Stimulated activated naive CD4-positive, alpha-beta T cell treated with Interleukin-2 at 50 U/mL for 16 hours (primary cell): ENCODE data around the gene SLC44A1.

ENCODE experiments used
- DNase-seq: peaks from one replicate; lab custom pipeline; 2025; lab: John Stamatoyannopoulos, UW

Gene SLC44A1

GRCh38 chr9:105339849-105340248 is 95.4 kb downstream of the SLC44A1 start:
- DNase-seq: no peak

GRCh38 chr9:105341434-105342146 is 97.1 kb downstream of the SLC44A1 start:
- DNase-seq: no peak

- no peak for DNase-seq
Measured at GRCh38 chr9:105342147-105342505, 97.7 kb downstream of the SLC44A1 start.

GRCh38 chr9:105344283-105344682 is 99.8 kb downstream of the SLC44A1 start:
- DNase-seq: no peak

- DNase-seq: no peak
Measured at GRCh38 chr9:105345626-105346025, 101.2 kb downstream of the SLC44A1 start.

GRCh38 chr9:105346273-105346672 is 101.8 kb downstream of the SLC44A1 start:
- DNase-seq: no peak

- DNase-seq: no peak
Measured at GRCh38 chr9:105354448-105354847, 110.0 kb downstream of the SLC44A1 start.

GRCh38 chr9:105355781-105356180 is 111.3 kb downstream of the SLC44A1 start:
- DNase-seq: no peak

GRCh38 chr9:105357937-105358336 is 113.5 kb downstream of the SLC44A1 start:
- no peak for DNase-seq

- peak; percentile 22 for DNase-seq
Measured at GRCh38 chr9:105359892-105360291, 115.4 kb downstream of the SLC44A1 start.

GRCh38 chr9:105360344-105360743 is 115.9 kb downstream of the SLC44A1 start:
- no peak for DNase-seq

- DNase-seq: no peak
Measured at GRCh38 chr9:105361873-105362272, 117.4 kb downstream of the SLC44A1 start.

- no peak for DNase-seq
Measured at GRCh38 chr9:105362470-105362869, 118.0 kb downstream of the SLC44A1 start.

GRCh38 chr9:105363837-105364236 is 119.4 kb downstream of the SLC44A1 start:
- DNase-seq: no peak

- DNase-seq: no peak
Measured at GRCh38 chr9:105369911-105370310, 125.5 kb downstream of the SLC44A1 start.

GRCh38 chr9:105373723-105374122 is 129.3 kb downstream of the SLC44A1 start:
- no peak for DNase-seq

GRCh38 chr9:105375323-105375722 is 130.9 kb downstream of the SLC44A1 start:
- no peak for DNase-seq

GRCh38 chr9:105376893-105377292 is 132.4 kb downstream of the SLC44A1 start:
- no peak for DNase-seq

- no peak for DNase-seq
Measured at GRCh38 chr9:105385381-105385985, 141.0 kb downstream of the SLC44A1 start.

GRCh38 chr9:105389796-105390195 is 145.3 kb downstream of the SLC44A1 start:
- no peak for DNase-seq

GRCh38 chr9:105390871-105391270 is 146.4 kb downstream of the SLC44A1 start:
- DNase-seq: no peak

GRCh38 chr9:105391288-105391687 is 146.8 kb downstream of the SLC44A1 start:
- no peak for DNase-seq

GRCh38 chr9:105392531-105392930 is 148.1 kb downstream of the SLC44A1 start:
- no peak for DNase-seq
